ENCODE data around the gene PPM1L.

DNA sequence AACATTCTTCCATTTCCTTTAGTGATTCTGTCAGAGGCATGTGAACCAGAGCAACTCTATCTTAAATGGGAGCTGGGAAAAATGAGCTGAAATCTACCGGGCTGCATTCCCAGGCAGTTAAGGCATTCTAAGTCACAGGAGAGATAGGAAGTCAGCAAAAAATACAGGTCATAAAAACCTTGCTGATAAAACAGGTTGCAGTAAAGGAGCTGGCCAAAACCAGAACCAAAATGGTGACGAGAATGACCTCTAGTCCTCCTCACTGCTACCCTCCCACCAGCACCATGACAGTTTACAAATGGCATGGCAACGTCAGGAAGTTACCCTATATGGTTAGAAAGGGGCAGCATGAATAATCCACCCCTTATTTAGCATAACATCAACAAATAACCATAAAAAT is 282.7 kb downstream of the PPM1L start:
- TF ChIP-seq, protein P1, sequence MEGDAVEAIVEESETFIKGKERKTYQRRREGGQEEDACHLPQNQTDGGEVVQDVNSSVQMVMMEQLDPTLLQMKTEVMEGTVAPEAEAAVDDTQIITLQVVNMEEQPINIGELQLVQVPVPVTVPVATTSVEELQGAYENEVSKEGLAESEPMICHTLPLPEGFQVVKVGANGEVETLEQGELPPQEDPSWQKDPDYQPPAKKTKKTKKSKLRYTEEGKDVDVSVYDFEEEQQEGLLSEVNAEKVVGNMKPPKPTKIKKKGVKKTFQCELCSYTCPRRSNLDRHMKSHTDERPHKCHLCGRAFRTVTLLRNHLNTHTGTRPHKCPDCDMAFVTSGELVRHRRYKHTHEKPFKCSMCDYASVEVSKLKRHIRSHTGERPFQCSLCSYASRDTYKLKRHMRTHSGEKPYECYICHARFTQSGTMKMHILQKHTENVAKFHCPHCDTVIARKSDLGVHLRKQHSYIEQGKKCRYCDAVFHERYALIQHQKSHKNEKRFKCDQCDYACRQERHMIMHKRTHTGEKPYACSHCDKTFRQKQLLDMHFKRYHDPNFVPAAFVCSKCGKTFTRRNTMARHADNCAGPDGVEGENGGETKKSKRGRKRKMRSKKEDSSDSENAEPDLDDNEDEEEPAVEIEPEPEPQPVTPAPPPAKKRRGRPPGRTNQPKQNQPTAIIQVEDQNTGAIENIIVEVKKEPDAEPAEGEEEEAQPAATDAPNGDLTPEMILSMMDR (optimal IDR thresholded peaks at IDR 0.05 in 1 of 3, IDR thresholded peaks at IDR 0.05 in 1 of 3, conservative IDR thresholded peaks at IDR 0.05 in 1 of 3; ENCODE audit: extremely low read depth in 1 of 3, insufficient read depth in 2 of 3, low read length in 3 of 3), result no peak
- no peak for TF ChIP-seq EZH2 (IDR thresholded peaks at IDR 0.05; ENCODE audit: low read length)

Measured in keratinocyte (primary cell).